Kidney (tissue), 14 donors: ENCODE results near the gene KCNQ1. TPM values are rescaled to one million over a fixed set of nuclear protein-coding genes. Genes with fewer than 3 reads are reported as not detected.

Source experiments
- DNase-seq, 5 donors: peaks; one replicate each; pipeline ENCODE4 v3.0.0-alpha.2; 2013 to 2020
- FAIRE-seq: peaks from 2 replicates; lab custom pipeline; 2012; peaks lifted over from hg19 to GRCh38; lab: Jason Lieb, UNC
- H3K27ac ChIP-seq, 2 donors: one replicate each; pipeline ENCODE4 v1.7.0; 2013; ENCODE audit warnings: low read depth in 2 of 2, low read length in 2 of 2, inconsistent platforms in 1 of 2
- H3K27me3 ChIP-seq: one replicate; pipeline ENCODE4 v1.7.1; 2013; ENCODE audit warnings: low read length, inconsistent platforms; ENCODE audit not compliant: control insufficient read depth, insufficient read depth
- H3K36me3 ChIP-seq, 3 donors: one replicate each; pipeline versions ENCODE4 v1.7.0 to v1.7.1; 2013; ENCODE audit warnings: low read length in 3 of 3, control low read depth in 1 of 3, inconsistent platforms in 1 of 3; ENCODE audit not compliant: insufficient read depth in 3 of 3, control insufficient read depth in 2 of 3
- H3K4me1 ChIP-seq, 3 donors: one replicate each; pipeline versions ENCODE4 v1.7.0 to v1.7.1; 2013; ENCODE audit warnings: low read length in 3 of 3, inconsistent platforms in 1 of 3, low read depth in 1 of 3; ENCODE audit not compliant: control insufficient read depth in 2 of 3, insufficient read depth in 2 of 3
- H3K4me3 ChIP-seq, 3 donors: one replicate each; pipeline versions ENCODE4 v1.7.0 to v1.8.1; 2013; ENCODE audit warnings: low read length in 3 of 3, control low read depth in 1 of 3, inconsistent platforms in 1 of 3
- H3K9ac ChIP-seq, 3 donors: one replicate each; pipeline versions ENCODE4 v1.7.0 to v1.7.1; 2013; ENCODE audit warnings: low read length in 3 of 3, control low read depth in 1 of 3, inconsistent platforms in 1 of 3
- H3K9me3 ChIP-seq, 3 donors: one replicate each; pipeline versions ENCODE4 v1.7.0 to v1.7.1; 2013; ENCODE audit warnings: low read length in 3 of 3, control low read depth in 1 of 3, inconsistent platforms in 1 of 3; ENCODE audit not compliant: control insufficient read depth in 2 of 3, insufficient read depth in 1 of 3
- CTCF ChIP-seq: IDR thresholded peaks from 3 replicates; pipeline ENCODE4 v1.5.1; 2012; ENCODE audit warnings: mild to moderate bottlenecking, moderate library complexity, borderline replicate concordance; ENCODE audit not compliant: insufficient read depth; ENCODE audit errors: extremely low read depth
- intact Hi-C: fragments of 100-400 bp; cut with DNase I; formaldehyde crosslinking; loops from one replicate; pipeline ENCODE4 v1.11.1; 2022
- polyA plus RNA-seq: library from polyadenylated mRNA; stranded (reverse); fragments of 350-450 nt; fragmentation: Illumina TruSeq; extraction: RNeasy Lipid Tissue Mini Kit (QIAGEN cat#74804); gene quantifications from one replicate; pipeline ENCODE4 v1.2.3, GENCODE V29; 2014; ENCODE audit warnings: low read depth, low replicate concordance; ENCODE audit not compliant: insufficient read depth
- total RNA-seq: library from RNA; stranded (reverse); fragmentation: NEBNext Ultra II Directional; extraction: Animal tissue kit (Norgen Biotek cat#: 25700); gene quantifications from one replicate; pipeline ENCODE4 v1.2.1, GENCODE V29; 2021
- donor health status: control.
- donor health status: control.
- donor health status: control.
- donor health status: control.
- donor health status: control.
- donor health status: DM: yes; HTN: yes; CAD: no.
- donor health status: Normal renal cell carcinoma (clear cell type).

Gene KCNQ1
- total and polyA plus RNA-seq, 2 donors from 2014 or later = 45.5 to 49.4 TPM

- no peaks in the 10 kb centered on the region for H3K27me3 ChIP-seq
- no peak overlapping the region for H3K4me3 ChIP-seq
- DNase-seq (peak in 1 of 5 donors; percentile 17), FAIRE-seq (no peak)
- no peak overlapping the region for H3K27ac ChIP-seq
- no peak overlapping the region for H3K9ac ChIP-seq
- H3K36me3 ChIP-seq = no peaks in the 10 kb centered on the region
- no peak for TF ChIP-seq CTCF
- H3K4me1 ChIP-seq = no peaks in the 10 kb centered on the region
- no peaks in the 10 kb centered on the region for H3K9me3 ChIP-seq
- intact Hi-C loops = no loop called here
Measured at GRCh38 chr11:2453436-2453835, 8.6 kb downstream of the KCNQ1 start.

- H3K9ac ChIP-seq = no peak overlapping the region
- TF ChIP-seq CTCF = no peak
- intact Hi-C loops = no loop called here
- H3K9me3 ChIP-seq = no peaks in the 10 kb centered on the region
- H3K4me3 ChIP-seq = no peak overlapping the region
- H3K27ac ChIP-seq = no peak overlapping the region
- no peaks in the 10 kb centered on the region for H3K36me3 ChIP-seq
- H3K4me1 ChIP-seq = peaks cover 0 to 14% (median 0%) of the 10 kb centered on the region in 3 donors
- FAIRE-seq (no peak), DNase-seq (no peak)
- H3K27me3 ChIP-seq = no peaks in the 10 kb centered on the region
Measured at GRCh38 chr11:2458321-2458720, 13.5 kb downstream of the KCNQ1 start.

GRCh38 chr11:2459016-2459725, 14.4 kb downstream of the KCNQ1 start:
- Histone ChIP-seq H3K9ac (no peak overlapping the region), H3K27ac (peak overlapping the region; percentile 49 to 71), H3K36me3 (no peaks in the 10 kb centered on the region), H3K4me1 (peaks cover 0 to 17% (median 0%) of the 10 kb centered on the region in 3 donors), H3K9me3 (no peaks in the 10 kb centered on the region), H3K27me3 (no peaks in the 10 kb centered on the region), H3K4me3 (no peak overlapping the region)
- no peak for FAIRE-seq
- intact Hi-C loops = no loop called here
- DNase-seq = no peak
- no peak for TF ChIP-seq CTCF
